Stimulated activated CD8-positive, alpha-beta memory T cell treated with anti-CD3 and anti-CD28 coated beads, Interleukin-7, amount 100 ng/mL, for 4 hours (primary cell): Measurements from ENCODE around the gene DGLUCY.
"Not testable (repeated sequence)": the region's sequence is repeated elsewhere in the genome, so short reads cannot be mapped to it uniquely, and the experiment has no call there.

Experiments
- DNase-seq, 2 donors: peaks; one replicate each; pipeline ENCODE4 v3.0.0-alpha.2; 2020; ENCODE audit warnings: low read depth in 2 of 2

DGLUCY gene

GRCh38 chr14:91207008-91207407, 93.1 kb downstream of the DGLUCY start:
- no peak for DNase-seq

DNA sequence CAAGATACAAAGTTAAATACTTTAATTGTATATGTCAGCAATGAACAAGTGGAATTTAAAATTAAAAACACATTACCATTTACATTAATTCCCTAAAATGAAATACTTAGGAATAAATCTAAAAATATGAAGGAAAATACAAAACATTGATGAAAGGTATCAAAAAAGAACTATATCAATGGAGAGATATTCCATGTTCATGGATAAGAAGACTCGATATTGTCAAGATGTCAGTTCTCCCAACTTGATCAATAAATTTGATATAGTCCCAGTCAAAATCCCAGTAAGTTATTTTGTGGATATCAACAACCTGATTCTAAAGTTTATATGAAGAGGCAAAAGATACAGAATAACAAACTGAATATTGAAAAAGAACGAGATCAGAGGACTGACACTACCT, 97.1 kb downstream of the DGLUCY start:
- DNase-seq: no peak

DNA sequence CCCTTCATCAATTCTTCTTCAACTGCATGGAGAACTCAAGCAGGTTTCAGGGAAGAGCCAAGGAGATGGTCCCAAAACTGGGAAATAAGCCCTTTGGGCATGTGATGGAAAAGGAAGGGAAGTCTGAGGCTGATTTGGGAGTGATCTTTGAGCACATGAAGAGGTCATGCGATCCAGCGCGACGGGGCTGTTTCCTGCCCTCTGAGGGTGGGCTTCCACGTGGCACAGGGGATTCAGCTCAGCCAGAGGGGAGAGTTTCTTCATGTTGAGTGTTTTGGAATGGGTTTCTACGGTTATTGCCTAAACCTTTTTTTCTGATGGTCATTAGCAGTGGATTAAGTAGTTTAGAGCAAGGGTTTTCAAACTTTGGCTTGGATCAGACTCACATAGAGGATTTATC, 100.4 kb downstream of the DGLUCY start:
- no peak for DNase-seq

- no peak for DNase-seq
Observed at GRCh38 chr14:91215381-91215780, 101.5 kb downstream of the DGLUCY start.

DNA sequence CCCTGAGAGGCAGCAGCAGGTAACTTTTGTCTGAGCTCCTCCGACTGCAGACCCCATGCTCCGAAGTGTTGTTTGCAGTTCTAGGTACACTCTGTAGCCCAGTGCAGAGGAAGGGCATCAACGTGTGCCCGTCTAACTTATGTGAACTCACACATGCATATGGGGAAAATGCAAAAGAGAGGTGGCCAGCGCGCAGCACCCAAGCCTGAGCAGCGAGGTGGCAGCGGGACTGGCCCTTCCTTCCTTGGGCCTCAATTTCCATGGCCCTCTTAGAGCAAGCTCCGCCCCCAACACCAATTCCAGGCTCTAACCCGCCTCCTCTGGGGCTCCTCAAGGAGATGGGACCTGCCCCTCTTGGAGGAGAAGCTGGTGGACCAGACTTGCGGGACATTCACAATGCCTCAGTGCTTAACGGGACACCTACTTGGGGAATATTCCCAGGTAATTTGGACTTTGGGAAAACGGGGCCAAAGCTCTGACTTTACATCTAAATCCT, 102.9 kb downstream of the DGLUCY start:
- no peak for DNase-seq

DNA sequence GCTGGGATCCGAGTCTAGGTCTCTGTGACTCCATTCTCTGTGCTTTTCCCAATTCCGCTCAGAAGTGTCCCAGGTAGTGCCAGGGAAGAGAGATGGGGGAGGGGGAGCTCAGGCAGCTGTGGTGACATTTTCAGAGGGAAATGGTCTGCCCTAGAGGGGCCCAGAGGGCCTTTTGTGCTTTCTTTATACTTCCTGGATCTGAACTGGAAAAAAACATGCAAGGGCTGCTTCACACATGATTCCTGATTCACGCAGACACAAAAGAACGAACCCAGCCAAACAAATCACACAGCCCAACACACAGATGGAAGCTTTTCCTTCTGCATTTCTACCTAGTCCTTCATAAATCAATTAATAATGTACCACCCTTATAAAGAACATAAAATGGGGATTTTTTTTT, 104.1 kb downstream of the DGLUCY start:
- no peak for DNase-seq

GRCh38 chr14:91219517-91220389, 105.9 kb downstream of the DGLUCY start:
- no peak for DNase-seq

- DNase-seq: no peak
Observed at GRCh38 chr14:91220581-91221000, 106.7 kb downstream of the DGLUCY start.

DNA sequence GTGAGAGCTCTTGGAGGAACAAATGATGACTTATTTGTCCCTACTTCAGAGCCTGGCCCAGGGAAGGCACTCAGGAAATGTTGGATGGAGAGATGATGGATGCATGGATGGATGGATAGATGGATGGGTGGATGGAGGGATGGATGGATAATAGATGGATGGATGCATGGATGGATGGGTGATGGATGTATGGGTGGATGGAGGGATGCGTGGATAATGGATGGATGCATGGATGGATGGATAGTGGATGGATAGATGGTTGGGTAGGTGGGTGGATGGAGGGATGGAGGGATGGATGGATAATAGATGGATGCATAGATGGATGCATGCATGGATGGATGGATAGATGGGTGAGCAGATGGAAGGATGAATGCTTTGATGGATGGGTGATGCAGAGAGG, 107.4 kb downstream of the DGLUCY start:
- no peak for DNase-seq

GRCh38 chr14:91223028-91223783, 109.3 kb downstream of the DGLUCY start:
- no peak for DNase-seq

- DNase-seq: no peak
Observed at GRCh38 chr14:91225025-91225424, 111.2 kb downstream of the DGLUCY start.

DNA sequence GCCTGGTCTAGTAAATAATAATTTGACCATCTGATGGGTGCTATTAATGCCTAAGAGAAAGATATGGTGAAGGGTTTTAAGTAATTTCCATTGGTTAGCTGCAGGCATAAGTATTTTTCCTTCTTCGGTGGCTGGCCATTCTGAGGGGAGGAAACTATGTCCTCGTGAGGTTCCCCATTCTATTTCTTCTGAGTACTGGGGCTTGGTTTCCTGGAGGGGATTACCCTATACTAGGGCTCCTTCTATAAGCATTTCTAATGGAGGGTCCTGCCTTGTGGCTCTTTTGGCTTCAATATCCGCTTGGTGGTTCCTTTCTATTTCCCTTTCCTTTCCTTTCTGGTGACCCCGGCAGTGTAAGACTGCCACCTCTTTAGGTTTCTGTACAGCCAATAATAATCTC, 112.5 kb downstream of the DGLUCY start:
- DNase-seq: not testable (repeated sequence)

- no peak for DNase-seq
Observed at GRCh38 chr14:91227183-91227628, 113.3 kb downstream of the DGLUCY start.

GRCh38 chr14:91228112-91229004, 114.5 kb downstream of the DGLUCY start:
- peak; percentile 79 to 80 for DNase-seq

DNA sequence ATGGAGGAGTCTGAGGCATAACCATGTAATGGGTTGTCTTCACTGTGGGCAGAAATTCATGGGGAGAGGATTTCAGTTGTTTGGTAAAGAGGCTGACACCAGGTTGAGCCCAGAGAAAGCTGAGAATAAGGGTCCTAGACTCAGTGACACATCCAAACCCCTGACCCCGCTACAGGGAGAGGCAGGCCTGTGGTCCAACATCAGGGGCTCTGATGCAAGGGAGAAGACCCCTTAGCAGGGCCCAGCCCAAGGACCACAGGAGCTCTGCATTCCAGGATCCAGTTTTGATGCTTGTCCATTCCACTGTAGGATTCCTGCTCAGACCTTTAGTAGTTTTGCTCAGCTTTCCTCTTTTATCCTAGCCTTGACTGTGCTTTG, 115.1 kb downstream of the DGLUCY start:
- DNase-seq: no peak

DNA sequence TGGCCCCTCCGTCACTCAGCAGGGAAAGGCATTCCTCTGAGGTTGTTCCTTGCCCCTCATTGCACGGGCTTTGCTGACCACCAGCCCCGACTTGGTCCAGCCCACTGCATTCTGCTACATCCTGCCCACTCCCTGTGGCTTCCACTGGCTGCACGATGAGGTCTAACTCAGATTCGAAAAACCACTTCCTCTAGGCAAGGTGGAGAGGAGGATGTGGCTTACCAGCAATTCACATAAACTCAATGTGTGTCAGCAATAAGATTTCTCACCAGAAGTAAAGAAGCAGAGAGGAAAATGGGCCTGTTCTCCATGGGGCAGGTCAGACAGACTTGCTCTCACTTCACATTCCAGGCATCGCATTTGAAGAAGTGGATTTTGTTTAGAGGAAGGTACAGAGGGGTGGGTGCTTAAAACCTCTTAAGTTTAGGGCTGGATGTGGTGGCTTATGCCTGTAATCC, 115.9 kb downstream of the DGLUCY start:
- DNase-seq: peak; percentile 58 to 63

GRCh38 chr14:91230397-91231035, 116.6 kb downstream of the DGLUCY start:
- DNase-seq: no peak

- no peak for DNase-seq
Observed at GRCh38 chr14:91231446-91231845, 117.6 kb downstream of the DGLUCY start.

GRCh38 chr14:91232052-91232451, 118.2 kb downstream of the DGLUCY start:
- DNase-seq: no peak

GRCh38 chr14:91232603-91233002, 118.7 kb downstream of the DGLUCY start:
- DNase-seq: no peak
